ENCODE measurements around the gene SOAT1. TPM values are rescaled to one million over a fixed set of nuclear protein-coding genes. Genes with fewer than 3 reads are reported as not detected.

The SOAT1 gene
- total and polyA plus RNA-seq, 10 of the 15 experiments (the other 5 are each of a cell fraction or from before 2014, with no cell fraction given) = 8.6 to 68.5 (median 22.3) TPM

GRCh38 chr1:179384027-179384426 lies 90.4 kb downstream of the SOAT1 start:
- WGBS (ENCODE audit: insufficient coverage, insufficient replicate concordance, low lambda C conversion rate, missing lambda C conversion rate) = 44% methylated on average over 1 of the region's 1 CpG
- Histone ChIP-seq H3K9me3 (replicated peaks; ENCODE audit: control insufficient read depth, insufficient read depth, low read length) (no peaks in the 10 kb centered on the region), H3K4me1 (ENCODE audit: control insufficient read depth, insufficient read depth, low read length) (no peaks in the 10 kb centered on the region), H3K79me2 (ENCODE audit: control insufficient read depth, insufficient read depth, low read length) (no peaks in the 10 kb centered on the region), H3K36me3 (ENCODE audit: control insufficient read depth in 2 of 2, insufficient read depth in 2 of 2, low read length in 1 of 2) (no peaks in the 10 kb centered on the region), H2AFZ (ENCODE audit: control insufficient read depth, low read depth, low read length) (no peak overlapping the region), H3K4me2 (ENCODE audit: control insufficient read depth, insufficient read depth) (no peak overlapping the region), H3K27me3 (replicated peaks in 1 of 2; ENCODE audit: control insufficient read depth in 2 of 2, insufficient read depth in 2 of 2, low read length in 1 of 2) (no peaks in the 10 kb centered on the region), H3K4me3 (no peak overlapping the region), H3K27ac (ENCODE audit: control insufficient read depth, insufficient read depth) (no peak overlapping the region), H3K9ac (ENCODE audit: control insufficient read depth, insufficient read depth, low read length) (no peak overlapping the region), H4K20me1 (ENCODE audit: control insufficient read depth, insufficient read depth) (no peaks in the 10 kb centered on the region)
- ATAC-seq = no peak
- CTCF ChIA-PET = interaction anchor here (0.7 kb wide), 1 partner anchor 157 kb away, joined by 3 read pairs; no protein-coding TSS in a partner anchor
- SMC1A ChIA-PET (ENCODE audit: uncharacterized antibody, unreplicated experiment) = no interaction called here
- in situ Hi-C loops (cut with MboI) = no loop called here
- no TSS peak for BruUV-seq (replicated peaks)
- no peak for DNase-seq (ENCODE audit: low read depth, low spot score)
- POLR2A ChIA-PET = no interaction called here
- intact Hi-C loops (cut with micrococcal nuclease; ENCODE audit: unreplicated experiment) = no loop called here
- TF ChIP-seq, protein P1, sequence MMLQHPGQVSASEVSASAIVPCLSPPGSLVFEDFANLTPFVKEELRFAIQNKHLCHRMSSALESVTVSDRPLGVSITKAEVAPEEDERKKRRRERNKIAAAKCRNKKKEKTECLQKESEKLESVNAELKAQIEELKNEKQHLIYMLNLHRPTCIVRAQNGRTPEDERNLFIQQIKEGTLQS (IDR thresholded peaks at IDR 0.05; ENCODE audit: borderline replicate concordance, extremely low read depth, low read depth, low read length) = no peak
- TF ChIP-seq CBX3 (IDR thresholded peaks at IDR 0.05; ENCODE audit: borderline replicate concordance, low read depth) = no peak
- TF ChIP-seq RCOR1 (conservative IDR thresholded peaks at IDR 0.05; ENCODE audit: low read depth, low read length) = no peak
- TF ChIP-seq PML (IDR thresholded peaks at IDR 0.05; ENCODE audit: low read length) = no peak
- no peak for TF ChIP-seq SMAD5 (IDR thresholded peaks at IDR 0.05; ENCODE audit: low read depth)
- TF ChIP-seq RFX5 (IDR thresholded peaks at IDR 0.05; ENCODE audit: low read depth, low read length) = no peak
- TF ChIP-seq ATF7 (IDR thresholded peaks at IDR 0.05; ENCODE audit: low read depth) = no peak
- no peak for TF ChIP-seq NFYA (IDR thresholded peaks at IDR 0.05; ENCODE audit: borderline replicate concordance, low read depth, low read length)
- no peak for TF ChIP-seq CBX5 (IDR thresholded peaks at IDR 0.05; ENCODE audit: low read depth)
- TF ChIP-seq EZH2 (IDR thresholded peaks at IDR 0.05; ENCODE audit: borderline replicate concordance, control insufficient read depth, low read depth, low read length) = no peak
- no peak for TF ChIP-seq RUNX3 (IDR thresholded peaks at IDR 0.05; ENCODE audit: low read length)
- no peak for TF ChIP-seq ZZZ3 (IDR thresholded peaks at IDR 0.05; ENCODE audit: control insufficient read depth, insufficient read length, low read depth)
- no peak for TF ChIP-seq NBN (IDR thresholded peaks at IDR 0.05)
- no peak for TF ChIP-seq MEF2A (IDR thresholded peaks at IDR 0.05; ENCODE audit: insufficient read depth, low read depth, low read length)
- TF ChIP-seq, protein P2, sequence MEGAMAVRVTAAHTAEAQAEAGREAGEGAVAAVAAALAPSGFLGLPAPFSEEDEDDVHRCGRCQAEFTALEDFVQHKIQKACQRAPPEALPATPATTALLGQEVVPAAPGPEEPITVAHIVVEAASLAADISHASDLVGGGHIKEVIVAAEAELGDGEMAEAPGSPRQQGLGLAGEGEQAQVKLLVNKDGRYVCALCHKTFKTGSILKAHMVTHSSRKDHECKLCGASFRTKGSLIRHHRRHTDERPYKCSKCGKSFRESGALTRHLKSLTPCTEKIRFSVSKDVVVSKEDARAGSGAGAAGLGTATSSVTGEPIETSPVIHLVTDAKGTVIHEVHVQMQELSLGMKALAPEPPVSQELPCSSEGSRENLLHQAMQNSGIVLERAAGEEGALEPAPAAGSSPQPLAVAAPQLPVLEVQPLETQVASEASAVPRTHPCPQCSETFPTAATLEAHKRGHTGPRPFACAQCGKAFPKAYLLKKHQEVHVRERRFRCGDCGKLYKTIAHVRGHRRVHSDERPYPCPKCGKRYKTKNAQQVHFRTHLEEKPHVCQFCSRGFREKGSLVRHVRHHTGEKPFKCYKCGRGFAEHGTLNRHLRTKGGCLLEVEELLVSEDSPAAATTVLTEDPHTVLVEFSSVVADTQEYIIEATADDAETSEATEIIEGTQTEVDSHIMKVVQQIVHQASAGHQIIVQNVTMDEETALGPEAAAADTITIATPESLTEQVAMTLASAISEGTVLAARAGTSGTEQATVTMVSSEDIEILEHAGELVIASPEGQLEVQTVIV (IDR thresholded peaks at IDR 0.05; ENCODE audit: borderline replicate concordance, partially characterized antibody) = no peak
- RAD21 ChIA-PET (ENCODE audit: unreplicated experiment) = no interaction called here
- FAIRE-seq = no peak
